HL-60 (cell line): ENCODE measurements around the gene ANK3.

ENCODE experiments used
- DNase-seq, 2 experiments: peaks; one replicate each; pipeline ENCODE4 v3.0.0-alpha.2; 2010 to 2020; ENCODE audit warnings: low read depth in 1 of 2, low spot score in 1 of 2
- H3K27ac ChIP-seq: fragments of 250-450 bp; sonication (Bioruptor Pico); replicated peaks from 2 replicates; pipeline ENCODE4 v1.5.1; 2020; ENCODE audit warnings: mild to moderate bottlenecking, moderate library complexity
- H3K27me3 ChIP-seq: fragments of 250-450 bp; sonication (Bioruptor Pico); 2 replicates; pipeline ENCODE4 v1.5.1; 2021; ENCODE audit warnings: mild to moderate bottlenecking, moderate library complexity; ENCODE audit not compliant: insufficient read depth, poor library complexity, severe bottlenecking
- H3K4me3 ChIP-seq: replicated peaks from 2 replicates; pipeline ENCODE4 v1.5.1; 2011; ENCODE audit warnings: mild to moderate bottlenecking, control low read depth, low read length; ENCODE audit not compliant: insufficient read depth
- GABPA ChIP-seq: IDR thresholded peaks from 2 replicates; pipeline ENCODE4 v1.6.1; 2012; ENCODE audit warnings: low read depth
- POLR2AphosphoS5 ChIP-seq: IDR thresholded peaks from 2 replicates; pipeline ENCODE4 v1.6.1; 2012; ENCODE audit warnings: low read depth
- SPI1 ChIP-seq: IDR thresholded peaks from 2 replicates; pipeline ENCODE4 v1.6.1; 2012; ENCODE audit warnings: low read depth, mild to moderate bottlenecking, borderline replicate concordance
- TF ChIP-seq, protein P1 (sequence below): IDR thresholded peaks from one replicate; pipeline ENCODE4 v1.5.1; 2011; ENCODE audit warnings: low read length, control low read depth, inconsistent platforms; ENCODE audit not compliant: insufficient read depth
- TF ChIP-seq, protein P2 (sequence below): IDR thresholded peaks from 2 replicates; pipeline ENCODE4 v1.6.1; 2012; ENCODE audit warnings: low read depth; ENCODE audit not compliant: insufficient replicate concordance

ANK3 gene

DNA sequence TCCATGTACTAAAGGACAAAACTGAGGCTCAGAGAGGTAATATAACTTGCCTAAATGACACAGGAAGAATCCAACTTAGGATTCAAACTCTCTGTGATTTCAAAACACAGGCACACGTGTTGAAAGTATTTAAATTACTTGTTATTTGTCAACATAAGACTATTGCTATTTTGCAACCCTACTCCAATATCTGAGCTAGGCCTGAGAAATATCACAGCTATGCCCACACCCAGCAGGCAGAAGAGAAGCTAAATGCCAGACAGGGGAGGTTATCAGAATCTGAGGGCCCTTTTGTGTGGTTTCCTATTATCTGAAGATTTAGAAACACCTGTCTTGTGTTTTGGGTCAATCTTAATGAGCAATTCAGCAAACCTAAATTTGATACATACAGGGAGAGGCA is 204.3 kb downstream of the ANK3 start:
- no peak overlapping the region for H3K27ac ChIP-seq
- peaks cover 2% of the 10 kb centered on the region for H3K27me3 ChIP-seq
- no peak for DNase-seq
- TF ChIP-seq POLR2AphosphoS5, result no peak
- TF ChIP-seq, protein P1, sequence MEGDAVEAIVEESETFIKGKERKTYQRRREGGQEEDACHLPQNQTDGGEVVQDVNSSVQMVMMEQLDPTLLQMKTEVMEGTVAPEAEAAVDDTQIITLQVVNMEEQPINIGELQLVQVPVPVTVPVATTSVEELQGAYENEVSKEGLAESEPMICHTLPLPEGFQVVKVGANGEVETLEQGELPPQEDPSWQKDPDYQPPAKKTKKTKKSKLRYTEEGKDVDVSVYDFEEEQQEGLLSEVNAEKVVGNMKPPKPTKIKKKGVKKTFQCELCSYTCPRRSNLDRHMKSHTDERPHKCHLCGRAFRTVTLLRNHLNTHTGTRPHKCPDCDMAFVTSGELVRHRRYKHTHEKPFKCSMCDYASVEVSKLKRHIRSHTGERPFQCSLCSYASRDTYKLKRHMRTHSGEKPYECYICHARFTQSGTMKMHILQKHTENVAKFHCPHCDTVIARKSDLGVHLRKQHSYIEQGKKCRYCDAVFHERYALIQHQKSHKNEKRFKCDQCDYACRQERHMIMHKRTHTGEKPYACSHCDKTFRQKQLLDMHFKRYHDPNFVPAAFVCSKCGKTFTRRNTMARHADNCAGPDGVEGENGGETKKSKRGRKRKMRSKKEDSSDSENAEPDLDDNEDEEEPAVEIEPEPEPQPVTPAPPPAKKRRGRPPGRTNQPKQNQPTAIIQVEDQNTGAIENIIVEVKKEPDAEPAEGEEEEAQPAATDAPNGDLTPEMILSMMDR, result no peak
- H3K4me3 ChIP-seq, result no peak overlapping the region

DNA sequence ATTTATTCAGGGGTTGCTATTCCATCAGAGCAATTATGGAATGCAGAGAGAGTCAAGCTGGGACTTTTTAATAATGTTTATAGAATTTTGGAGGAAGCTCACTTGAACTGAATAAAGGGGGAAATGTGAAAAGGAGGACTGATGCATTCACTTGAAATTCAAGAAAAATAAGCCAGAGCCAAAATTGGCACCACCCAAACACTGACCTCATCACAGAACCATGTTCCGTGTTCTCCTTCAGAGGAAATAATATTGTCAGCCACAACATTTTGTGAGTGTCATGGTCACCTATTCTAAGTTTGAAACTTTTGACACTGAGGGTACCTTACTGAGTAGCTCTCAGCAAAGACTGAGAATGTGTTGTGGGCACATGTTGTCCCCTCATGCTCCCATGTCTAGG is 207.0 kb downstream of the ANK3 start:
- H3K4me3 ChIP-seq, result no peak overlapping the region
- no peak overlapping the region for H3K27ac ChIP-seq
- DNase-seq, result no peak
- H3K27me3 ChIP-seq, result peaks cover 2% of the 10 kb centered on the region
- TF ChIP-seq, protein P1, result no peak
- TF ChIP-seq, protein P2, sequence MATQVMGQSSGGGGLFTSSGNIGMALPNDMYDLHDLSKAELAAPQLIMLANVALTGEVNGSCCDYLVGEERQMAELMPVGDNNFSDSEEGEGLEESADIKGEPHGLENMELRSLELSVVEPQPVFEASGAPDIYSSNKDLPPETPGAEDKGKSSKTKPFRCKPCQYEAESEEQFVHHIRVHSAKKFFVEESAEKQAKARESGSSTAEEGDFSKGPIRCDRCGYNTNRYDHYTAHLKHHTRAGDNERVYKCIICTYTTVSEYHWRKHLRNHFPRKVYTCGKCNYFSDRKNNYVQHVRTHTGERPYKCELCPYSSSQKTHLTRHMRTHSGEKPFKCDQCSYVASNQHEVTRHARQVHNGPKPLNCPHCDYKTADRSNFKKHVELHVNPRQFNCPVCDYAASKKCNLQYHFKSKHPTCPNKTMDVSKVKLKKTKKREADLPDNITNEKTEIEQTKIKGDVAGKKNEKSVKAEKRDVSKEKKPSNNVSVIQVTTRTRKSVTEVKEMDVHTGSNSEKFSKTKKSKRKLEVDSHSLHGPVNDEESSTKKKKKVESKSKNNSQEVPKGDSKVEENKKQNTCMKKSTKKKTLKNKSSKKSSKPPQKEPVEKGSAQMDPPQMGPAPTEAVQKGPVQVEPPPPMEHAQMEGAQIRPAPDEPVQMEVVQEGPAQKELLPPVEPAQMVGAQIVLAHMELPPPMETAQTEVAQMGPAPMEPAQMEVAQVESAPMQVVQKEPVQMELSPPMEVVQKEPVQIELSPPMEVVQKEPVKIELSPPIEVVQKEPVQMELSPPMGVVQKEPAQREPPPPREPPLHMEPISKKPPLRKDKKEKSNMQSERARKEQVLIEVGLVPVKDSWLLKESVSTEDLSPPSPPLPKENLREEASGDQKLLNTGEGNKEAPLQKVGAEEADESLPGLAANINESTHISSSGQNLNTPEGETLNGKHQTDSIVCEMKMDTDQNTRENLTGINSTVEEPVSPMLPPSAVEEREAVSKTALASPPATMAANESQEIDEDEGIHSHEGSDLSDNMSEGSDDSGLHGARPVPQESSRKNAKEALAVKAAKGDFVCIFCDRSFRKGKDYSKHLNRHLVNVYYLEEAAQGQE, result no peak
- TF ChIP-seq SPI1, result no peak
- no peak for TF ChIP-seq POLR2AphosphoS5
- TF ChIP-seq GABPA, result no peak

DNA sequence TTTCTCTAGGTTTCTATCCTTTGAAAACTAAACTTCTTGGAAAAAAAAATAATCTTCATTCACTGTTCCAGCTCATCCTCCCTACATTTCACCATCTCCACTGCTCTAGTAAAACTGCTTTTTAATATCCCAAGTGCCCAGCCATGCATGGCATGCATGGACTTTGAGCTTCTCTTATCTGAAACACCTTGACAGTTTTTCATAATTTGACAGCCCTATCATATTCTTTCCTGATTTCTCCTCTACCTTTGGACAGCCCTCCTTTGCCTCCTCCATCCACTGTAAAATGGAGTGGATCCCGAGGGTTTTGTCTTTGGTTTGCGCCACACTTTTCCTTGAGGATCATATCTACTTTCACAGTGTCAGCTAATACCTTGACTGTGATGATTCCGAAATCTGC is 212.8 kb downstream of the ANK3 start:
- DNase-seq, result no peak
- Histone ChIP-seq H3K27me3 (no peaks in the 10 kb centered on the region), H3K27ac (no peak overlapping the region), H3K4me3 (no peak overlapping the region)
- no peak for TF ChIP-seq SPI1
- no peak for TF ChIP-seq GABPA
- TF ChIP-seq, protein P1, result no peak
- TF ChIP-seq POLR2AphosphoS5, result no peak
- TF ChIP-seq, protein P2, result no peak

DNA sequence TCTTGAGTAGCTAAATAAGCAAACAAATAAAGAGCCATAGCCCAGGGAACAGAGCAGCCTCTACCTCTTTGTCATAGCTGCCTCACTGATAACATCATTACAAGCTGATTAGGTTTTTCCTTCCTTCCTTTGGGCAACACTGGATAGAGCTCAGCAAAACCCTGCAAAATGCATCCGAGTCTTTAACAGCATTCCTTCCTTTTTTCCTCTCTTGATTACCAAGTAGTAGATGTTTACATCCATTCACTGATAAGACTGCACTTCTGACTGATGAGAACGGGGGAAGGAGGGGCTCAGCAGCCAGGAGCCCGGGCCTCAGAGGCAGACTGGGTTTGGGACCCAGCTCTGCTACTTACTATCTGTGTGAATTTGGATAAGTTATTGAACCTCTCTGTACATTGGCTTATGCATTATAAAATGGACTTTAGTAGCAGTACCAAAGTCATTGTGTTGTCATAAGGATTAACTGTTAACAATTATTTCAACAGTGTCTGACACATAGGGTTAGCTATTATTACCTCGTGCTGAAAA is 214.2 kb downstream of the ANK3 start:
- Histone ChIP-seq H3K27me3 (no peaks in the 10 kb centered on the region), H3K4me3 (no peak overlapping the region), H3K27ac (no peak overlapping the region)
- TF ChIP-seq POLR2AphosphoS5, result no peak
- DNase-seq, result no peak
